SKM-1 treated with dmso at 0.1 percent for 144 hours (cell line): ENCODE data around the gene KIF22.
A peak's percentile ranks its signal among the peaks of the same experiment; 100 is the strongest.
"Not testable (repeated sequence)": the region's sequence is repeated elsewhere in the genome, so short reads cannot be mapped to it uniquely, and the experiment has no call there.

Experiments used
- DNase-seq: peaks from one replicate; lab custom pipeline; 2025; ENCODE audit not compliant: unreplicated experiment; lab: John Stamatoyannopoulos, UW

The KIF22 gene

DNA sequence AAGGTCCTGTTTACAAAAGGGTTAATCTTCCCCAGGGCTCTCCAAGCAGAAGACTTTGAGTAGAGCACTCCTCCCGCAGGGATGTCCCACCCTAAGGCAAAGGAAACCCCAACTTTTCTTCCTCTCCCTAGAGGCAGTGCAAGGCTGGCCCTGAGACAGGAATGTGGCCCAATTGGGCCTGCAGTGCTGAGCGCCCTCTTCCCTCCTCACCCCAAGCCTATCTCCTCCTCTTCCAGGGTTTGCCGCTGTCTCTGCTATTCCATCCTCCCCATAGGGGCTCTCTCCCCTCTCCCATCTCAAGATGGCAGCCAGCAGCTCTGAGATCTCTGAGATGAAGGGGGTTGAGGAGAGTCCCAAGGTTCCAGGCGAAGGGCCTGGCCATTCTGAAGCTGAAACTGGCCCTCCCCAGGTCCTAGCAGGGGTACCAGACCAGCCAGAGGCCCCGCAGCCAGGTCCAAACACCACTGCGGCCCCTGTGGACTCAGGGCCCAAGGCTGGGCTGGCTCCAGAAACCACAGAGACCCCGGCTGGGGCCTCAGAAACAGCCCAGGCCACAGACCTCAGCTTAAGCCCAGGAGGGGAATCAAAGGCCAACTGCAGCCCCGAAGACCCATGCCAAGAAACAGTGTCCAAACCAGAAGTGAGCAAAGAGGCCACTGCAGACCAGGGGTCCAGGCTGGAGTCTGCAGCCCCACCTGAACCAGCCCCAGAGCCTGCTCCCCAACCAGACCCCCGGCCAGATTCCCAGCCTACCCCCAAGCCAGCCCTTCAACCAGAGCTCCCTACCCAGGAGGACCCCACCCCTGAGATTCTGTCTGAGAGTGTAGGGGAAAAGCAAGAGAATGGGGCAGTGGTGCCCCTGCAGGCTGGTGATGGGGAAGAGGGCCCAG is 22.4 kb downstream of the KIF22 start:
- no peak for DNase-seq

GRCh38 chr16:29813644-29814562 is 23.4 kb downstream of the KIF22 start:
- no peak for DNase-seq

DNA sequence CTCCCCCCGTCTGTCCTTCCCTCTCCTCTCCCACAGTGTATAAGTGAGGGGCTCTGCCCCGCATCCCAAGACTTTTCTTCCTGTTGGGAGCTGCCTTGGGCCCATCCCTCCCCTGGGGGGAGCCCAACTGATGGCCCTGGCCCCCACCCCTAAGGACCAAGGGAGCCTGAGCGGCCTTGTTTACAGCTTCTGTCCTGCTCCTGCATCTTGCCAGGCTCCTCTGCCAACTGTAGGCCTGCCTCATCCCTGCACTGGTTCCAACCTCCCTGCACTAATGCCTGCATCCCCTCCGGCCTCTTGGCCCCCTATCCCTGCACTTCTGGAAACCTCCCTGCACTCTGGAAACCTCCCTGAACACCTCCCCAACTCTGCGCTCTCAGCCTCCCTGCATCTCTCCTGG is 24.0 kb downstream of the KIF22 start:
- no peak for DNase-seq

- DNase-seq: no peak
These were observed 24.6 kb downstream of the KIF22 start for GRCh38 chr16:29815032-29815721.

DNA sequence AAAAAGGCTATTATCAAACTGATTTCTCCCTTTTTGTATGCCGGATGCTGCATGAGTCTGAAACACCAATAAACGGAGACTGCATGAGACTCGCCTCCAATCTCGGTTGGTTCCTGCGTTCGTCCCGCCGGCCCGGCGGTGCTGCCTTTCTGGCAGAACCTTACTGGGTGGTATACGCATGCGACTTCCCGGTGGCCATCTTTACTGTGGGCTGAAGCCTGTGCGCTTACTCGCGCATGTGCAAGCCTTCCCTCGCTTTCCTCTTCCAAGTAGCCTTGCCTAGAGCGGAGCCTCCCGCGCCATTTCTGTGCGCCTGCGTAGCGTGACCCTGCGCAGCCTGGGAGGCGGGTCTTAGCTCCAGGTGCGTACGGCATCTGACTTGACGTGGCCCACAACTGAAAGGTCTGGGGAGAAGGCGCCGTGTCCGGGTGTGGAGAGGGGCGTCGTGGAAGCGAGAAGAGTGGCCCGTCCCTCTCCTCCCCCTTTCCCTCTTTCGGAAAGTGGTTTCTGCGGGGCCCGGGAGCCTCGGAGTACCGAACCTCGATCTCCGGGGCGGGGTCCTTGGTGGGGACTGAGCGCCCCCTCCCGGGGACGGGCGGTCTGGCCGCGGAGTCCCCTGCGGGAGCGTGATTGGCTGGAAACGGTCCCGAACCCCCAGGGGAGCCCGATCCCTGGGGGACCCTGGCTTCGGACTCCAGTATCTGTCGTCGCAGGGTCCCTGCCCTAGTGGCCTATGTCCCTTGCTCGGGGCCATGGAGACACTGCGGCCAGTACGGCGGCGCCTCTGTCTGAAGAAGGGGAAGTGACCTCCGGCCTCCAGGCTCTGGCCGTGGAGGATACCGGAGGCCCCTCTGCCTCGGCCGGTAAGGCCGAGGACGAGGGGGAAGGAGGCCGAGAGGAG is 25.5 kb downstream of the KIF22 start, which contains the start of gene PAGR1:
Gene PAGR1 (plus strand): TSS at position 360 of the 901 bp plus-strand sequence. CDS start 374 bp downstream, at position 734.
- peak; percentile 98 for DNase-seq

DNA sequence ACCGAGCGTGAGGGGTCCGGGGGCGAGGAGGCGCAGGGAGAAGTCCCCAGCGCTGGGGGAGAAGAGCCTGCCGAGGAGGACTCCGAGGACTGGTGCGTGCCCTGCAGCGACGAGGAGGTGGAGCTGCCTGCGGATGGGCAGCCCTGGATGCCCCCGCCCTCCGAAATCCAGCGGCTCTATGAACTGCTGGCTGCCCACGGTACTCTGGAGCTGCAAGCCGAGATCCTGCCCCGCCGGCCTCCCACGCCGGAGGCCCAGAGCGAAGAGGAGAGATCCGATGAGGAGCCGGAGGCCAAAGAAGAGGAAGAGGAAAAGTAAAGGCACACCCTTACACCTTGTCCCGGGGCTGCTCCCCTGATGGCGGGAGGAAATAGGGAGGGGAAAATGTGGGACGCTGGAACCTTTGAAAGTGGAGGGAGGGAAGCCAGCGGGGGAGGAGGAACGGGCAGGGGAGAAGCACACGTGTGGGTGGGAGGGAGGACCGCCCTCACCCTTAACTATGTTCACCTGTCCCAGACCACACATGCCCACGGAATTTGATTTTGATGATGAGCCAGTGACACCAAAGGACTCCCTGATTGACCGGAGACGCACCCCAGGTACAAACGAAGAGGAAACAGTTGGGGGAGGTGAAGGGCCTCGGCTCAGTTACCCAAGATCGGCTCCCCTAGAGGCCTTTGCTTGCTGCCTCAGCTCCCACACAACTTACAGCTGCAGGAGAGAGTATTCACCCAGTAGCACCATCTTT is 26.3 kb downstream of the KIF22 start:
- DNase-seq: peak; percentile 69

DNA sequence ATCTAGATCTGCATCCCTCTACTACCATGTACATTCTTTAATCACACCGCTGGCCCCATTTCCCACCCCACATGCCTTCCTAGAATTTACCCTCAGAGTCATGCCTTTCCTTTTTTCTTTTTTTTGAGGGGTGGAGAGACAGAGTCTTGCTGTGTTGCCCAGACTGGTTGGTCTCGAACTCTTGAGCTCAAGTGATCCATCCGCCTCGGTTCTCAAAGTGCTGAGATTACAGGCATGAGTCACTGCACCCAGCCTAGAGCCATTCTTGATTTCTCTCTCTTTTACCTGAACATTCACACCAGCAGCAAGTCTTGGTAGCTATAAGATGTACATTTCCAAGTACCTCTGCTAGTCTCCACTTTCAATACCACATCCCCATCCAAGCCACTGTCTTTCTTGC is 27.5 kb downstream of the KIF22 start:
- DNase-seq: no peak

GRCh38 chr16:29819506-29819905 is 29.0 kb downstream of the KIF22 start:
- no peak for DNase-seq

GRCh38 chr16:29820271-29820701 is 29.7 kb downstream of the KIF22 start, which contains the start of gene MVP:
TSS of gene MVP (plus strand) at chr16:29820462. CDS start at chr16:29830550, 10,088 bp downstream.
- DNase-seq: peak; percentile 64

- DNase-seq: no peak
These were observed 30.4 kb downstream of the KIF22 start for GRCh38 chr16:29820730-29821642.

- no peak for DNase-seq
These were observed 31.1 kb downstream of the KIF22 start for GRCh38 chr16:29821643-29822115.

DNA sequence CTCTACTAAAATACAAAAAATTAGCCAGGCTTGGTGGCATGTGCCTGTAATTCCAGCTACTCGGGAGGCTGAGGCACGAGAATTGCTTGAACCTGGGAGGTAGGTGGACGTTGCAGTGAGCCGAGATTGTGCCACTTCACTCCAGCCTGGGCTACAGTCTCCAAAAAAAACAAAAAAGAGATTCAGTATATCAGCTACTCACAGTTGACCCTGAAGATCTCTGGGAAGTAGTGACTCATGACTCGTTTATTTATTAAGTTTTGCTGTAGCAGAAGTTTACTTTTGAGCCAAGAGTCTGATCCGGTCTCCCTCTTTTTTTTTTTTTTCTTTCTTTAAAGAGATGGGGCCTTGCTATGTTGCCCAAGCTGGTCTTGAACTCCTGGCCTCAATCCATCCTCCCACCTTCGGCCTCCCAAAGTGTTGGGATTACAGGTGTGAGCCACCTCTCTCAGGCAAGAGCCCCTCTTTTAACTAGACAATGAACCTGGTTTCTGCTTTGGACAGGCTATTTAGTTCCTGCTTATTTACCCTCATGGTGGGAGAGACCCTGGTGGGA is 34.1 kb downstream of the KIF22 start:
- no peak for DNase-seq

DNA sequence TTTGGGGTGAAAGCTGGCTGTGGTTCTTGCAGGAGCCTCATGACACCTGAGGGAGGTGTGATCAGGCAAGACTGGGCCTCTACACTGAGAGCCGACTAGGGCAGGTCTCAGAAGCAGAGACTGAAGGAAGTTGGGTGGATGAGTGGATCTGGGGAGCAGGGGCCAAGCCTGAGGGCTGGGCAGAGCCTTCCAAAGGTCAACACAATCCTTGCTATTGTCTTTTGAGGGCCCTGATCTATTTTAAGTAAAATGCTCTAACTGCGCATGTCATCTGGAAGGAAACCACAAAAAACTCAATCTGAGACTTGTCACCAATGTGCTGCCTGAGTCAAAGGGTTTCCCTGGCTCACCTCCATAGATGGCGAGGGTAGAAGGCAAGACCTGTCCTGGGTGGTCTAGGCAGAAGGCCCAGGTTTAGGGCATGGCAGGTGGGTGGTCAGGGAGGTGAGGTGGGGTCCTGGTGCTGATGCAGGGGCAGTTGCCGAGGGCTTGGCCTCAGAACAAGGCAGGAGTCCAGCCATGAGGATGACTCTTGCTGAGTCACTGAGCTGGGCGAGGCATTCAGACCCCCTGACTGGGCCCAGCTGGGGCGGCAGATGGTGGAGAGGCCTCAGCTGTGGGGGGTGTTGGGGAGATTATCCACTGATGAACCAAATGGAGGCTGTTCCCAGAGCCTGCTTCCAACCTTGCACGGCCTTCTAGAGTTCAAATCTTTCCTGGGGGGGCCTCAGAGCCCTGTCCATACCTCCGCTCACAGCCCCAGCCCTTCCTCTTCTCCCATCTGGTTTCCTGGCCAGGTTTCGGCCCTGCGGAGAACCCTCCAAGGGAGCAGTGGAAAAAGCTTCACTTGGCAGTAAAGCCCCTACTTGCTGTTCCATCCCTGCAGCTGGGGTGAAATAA is 34.8 kb downstream of the KIF22 start:
- DNase-seq: no peak

DNA sequence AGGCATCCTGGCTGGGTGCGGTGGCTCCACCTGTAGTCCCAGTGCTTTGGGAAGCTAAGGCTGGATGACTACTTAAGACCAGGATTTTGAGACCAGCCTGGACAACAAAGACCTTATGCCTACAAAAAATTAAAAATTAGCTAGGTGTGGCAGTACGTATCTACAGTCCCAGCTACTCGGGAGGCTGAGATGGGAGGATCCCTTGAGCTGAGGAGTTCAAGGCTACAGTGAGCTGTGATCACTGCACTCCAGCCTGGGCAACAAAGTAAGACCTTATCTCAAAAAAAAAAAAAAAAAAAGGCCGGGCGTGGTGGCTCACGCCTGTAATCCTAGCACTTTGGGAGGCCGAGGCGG is 35.8 kb downstream of the KIF22 start:
- no peak for DNase-seq

DNA sequence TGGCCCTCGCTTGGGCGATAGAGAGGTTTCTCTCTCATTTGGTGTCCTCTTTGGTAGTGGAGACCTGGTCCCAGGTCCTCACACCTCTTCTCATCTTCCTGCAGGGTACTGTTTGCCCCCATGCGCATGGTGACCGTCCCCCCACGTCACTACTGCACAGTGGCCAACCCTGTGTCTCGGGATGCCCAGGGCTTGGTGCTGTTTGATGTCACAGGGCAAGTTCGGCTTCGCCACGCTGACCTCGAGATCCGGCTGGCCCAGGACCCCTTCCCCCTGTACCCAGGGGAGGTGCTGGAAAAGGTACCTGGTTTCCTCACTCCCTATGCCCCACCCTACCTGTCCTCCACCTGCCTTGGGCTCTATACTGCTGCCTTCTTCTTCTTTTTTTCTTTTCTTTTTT is 40.2 kb downstream of the KIF22 start:
- no peak for DNase-seq

DNA sequence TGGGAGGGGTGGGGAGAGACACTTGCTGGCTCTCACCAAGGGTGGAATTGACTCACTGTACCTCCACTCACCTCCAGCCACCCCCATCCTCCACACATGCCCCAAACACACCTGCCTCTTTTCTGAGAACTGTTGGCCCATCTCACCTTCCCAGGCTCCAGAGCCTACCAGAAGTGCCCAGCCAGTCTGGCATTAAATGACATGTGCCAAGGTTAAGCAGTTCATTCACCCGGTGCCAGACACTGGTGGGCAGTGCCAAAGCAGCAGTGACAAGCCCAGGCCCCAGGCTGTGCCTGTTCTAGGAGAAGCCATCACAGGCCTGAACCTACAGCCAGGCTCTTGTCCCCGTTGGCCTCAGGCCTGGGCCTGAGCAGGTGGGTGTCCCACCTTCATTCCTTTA is 40.9 kb downstream of the KIF22 start:
- no peak for DNase-seq

DNA sequence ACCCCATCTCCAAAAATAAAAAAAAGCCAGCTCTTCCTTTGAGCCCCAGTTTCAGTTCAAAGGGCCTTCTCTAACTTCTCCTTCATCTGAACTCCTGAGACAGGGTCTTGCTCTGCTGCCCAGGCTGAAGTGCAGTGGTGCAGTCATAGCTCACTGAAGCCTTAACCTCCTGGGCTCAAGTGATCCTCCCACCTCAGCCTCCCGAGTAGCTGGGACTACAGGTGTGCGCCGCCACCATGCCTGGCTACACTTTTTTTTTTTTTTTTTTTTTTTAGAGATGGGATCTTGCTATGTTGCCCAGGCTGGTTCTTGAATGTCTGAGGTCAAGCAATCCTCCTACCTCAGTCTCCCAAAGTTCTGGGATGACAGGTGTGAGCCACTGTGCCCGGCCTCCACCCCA is 42.7 kb downstream of the KIF22 start:
- not testable (repeated sequence) for DNase-seq
